Transverse colon (tissue), 4 donors: ENCODE measurements around the gene HSPA8. TPM values are rescaled to one million over a fixed set of nuclear protein-coding genes. Genes with fewer than 3 reads are reported as not detected.

Experiments used
- DNase-seq: peaks from one replicate; pipeline ENCODE4 v3.0.0-alpha.2; 2019
- H3K27ac ChIP-seq, 4 donors: fragments of 200-600 bp; sonication (generic); 2 replicates each; pipeline ENCODE4 v1.5.1; 2016 to 2018; ENCODE audit warnings: inconsistent platforms in 4 of 4
- H3K27me3 ChIP-seq: fragments of 200-600 bp; sonication (generic); 2 replicates; pipeline ENCODE4 v1.5.1; 2017; ENCODE audit warnings: inconsistent platforms
- H3K36me3 ChIP-seq, 4 donors: fragments of 200-600 bp; sonication (generic); 2 replicates each; pipeline ENCODE4 v1.5.1; 2017 to 2019; ENCODE audit warnings: inconsistent platforms in 4 of 4
- H3K4me1 ChIP-seq, 4 donors: fragments of 200-600 bp; sonication (generic); 2 replicates each; pipeline ENCODE4 v1.5.1; 2017 to 2020; ENCODE audit warnings: inconsistent platforms in 4 of 4
- H3K4me3 ChIP-seq, 4 donors: fragments of 200-600 bp; sonication (generic); 1 replicate in 1 of 4; 2 replicates in 3 of 4; pipeline versions ENCODE4 v1.5.1 to v1.6.1; 2017 to 2019; ENCODE audit warnings: inconsistent platforms in 4 of 4
- H3K9me3 ChIP-seq, 2 donors: fragments of 200-600 bp; sonication (generic); 2 replicates each; pipeline ENCODE4 v1.5.1; 2017 to 2019; ENCODE audit warnings: inconsistent platforms in 2 of 2
- CTCF ChIP-seq, 5 experiments: fragments of 200-600 bp in 3 of 5; fragments of 450-650 bp in 2 of 5; sonication (generic) in 3 of 5; IDR thresholded peaks; 1 replicate in 2 of 5; 2 replicates in 3 of 5; pipeline ENCODE4 v1.5.1; 2016 to 2017; ENCODE audit warnings: antibody characterized with exemption in 5 of 5, inconsistent platforms in 3 of 5, mild to moderate bottlenecking in 2 of 5, moderate library complexity in 1 of 5
- EP300 ChIP-seq: sonication (generic); formaldehyde crosslinking; IDR thresholded peaks from one replicate; pipeline ENCODE4 v1.6.1; 2017; ENCODE audit warnings: antibody characterized with exemption, low read depth
- POLR2A ChIP-seq: fragments of 450-650 bp; IDR thresholded peaks from one replicate; pipeline ENCODE4 v1.6.1; 2016; ENCODE audit warnings: antibody characterized with exemption, mild to moderate bottlenecking, moderate library complexity
- POLR2AphosphoS5 ChIP-seq, 3 donors: sonication (generic); formaldehyde crosslinking; IDR thresholded peaks; one replicate each; pipeline ENCODE4 v1.6.1; 2016; ENCODE audit warnings: antibody characterized with exemption in 3 of 3
- WGBS, 2 donors: methylation state at CpG; one replicate each; pipeline ENCODE4 v1.1.5; 2018; ENCODE audit warnings: low coverage in 1 of 2; 5-methylcytosine and 5-hydroxymethylcytosine counted together
- in situ Hi-C, 4 donors: fragments of 200-750 bp; cut with MboI; loops; one replicate each; pipeline versions ENCODE4 v1.15.0 to v1.15.1; 2017; ENCODE audit warnings: low sequenced_read_pairs in 3 of 4, low pct_ligation_motif_present in 1 of 4, low pct_unique_long_range_greater_than_20kb in 1 of 4
- intact Hi-C: fragments of 100-400 bp; cut with DNase I; formaldehyde crosslinking; loops from one replicate; pipeline ENCODE4 v1.15.1; 2023; ENCODE audit warnings: low total_unique reads
- total RNA-seq, 4 donors: library from RNA; depleted of rRNA; stranded (reverse); fragments of >200 nt; gene quantifications; one replicate each; pipeline ENCODE4 v1.1.0, GENCODE V29; 2016

HSPA8 gene
- total RNA-seq, 4 donors from 2014 or later, result 183 to 783 (median 651) TPM

- Histone ChIP-seq H3K27ac (no peak overlapping the region), H3K36me3 (no peaks in the 10 kb centered on the region), H3K4me3 (no peak overlapping the region), H3K9me3 (no peaks in the 10 kb centered on the region), H3K27me3 (no peaks in the 10 kb centered on the region), H3K4me1 (no peaks in the 10 kb centered on the region)
- intact Hi-C loops, result no loop called here
- TF ChIP-seq CTCF (IDR thresholded peaks at IDR 0.05), result no peak
- TF ChIP-seq POLR2A, result no peak
- no peak for TF ChIP-seq EP300
- TF ChIP-seq POLR2AphosphoS5 (IDR thresholded peaks at IDR 0.05), result no peak
- in situ Hi-C loops, result loop anchor here in 2 of 4 donors (25.0 kb wide), 2 partner anchors 409 to 434 kb away; no protein-coding TSS in a partner anchor
- DNase-seq, result no peak
- WGBS, 2 donors, result 87 to 100% methylated on average over 3 to 5 of the region's 5 CpGs
Observed at GRCh38 chr11:123046473-123047259, 15.3 kb downstream of the HSPA8 start.

GRCh38 chr11:123045101-123045500 is 16.8 kb downstream of the HSPA8 start:
- H3K27me3 ChIP-seq, result no peaks in the 10 kb centered on the region
- WGBS, 2 donors, result 100% methylated on average over 1 of the region's 1 CpG; no CpG with 5 or more reads in 1 of the 2 donors
- H3K4me3 ChIP-seq, result no peak overlapping the region
- H3K27ac ChIP-seq, result no peak overlapping the region
- H3K36me3 ChIP-seq, result no peaks in the 10 kb centered on the region
- H3K9me3 ChIP-seq, result no peaks in the 10 kb centered on the region
- in situ Hi-C loops (loop anchor here in 2 of 4 donors (25.0 kb wide), 2 partner anchors 408 to 433 kb away; no protein-coding TSS in a partner anchor), intact Hi-C loops (no loop called here)
- no peak for TF ChIP-seq CTCF (IDR thresholded peaks at IDR 0.05)
- no peak for TF ChIP-seq POLR2A
- no peak for TF ChIP-seq POLR2AphosphoS5 (IDR thresholded peaks at IDR 0.05)
- TF ChIP-seq EP300, result no peak
- H3K4me1 ChIP-seq, result no peaks in the 10 kb centered on the region
- DNase-seq, result no peak

- H3K27me3 ChIP-seq, result no peaks in the 10 kb centered on the region
- DNase-seq, result no peak
- in situ Hi-C loops (loop anchor here in 2 of 4 donors (25.0 kb wide), 2 partner anchors 404 to 429 kb away; no protein-coding TSS in a partner anchor), intact Hi-C loops (no loop called here)
- 95% methylated on average over 10 of the region's 10 CpGs; no CpG with 5 or more reads in 1 of the 2 donors for WGBS, 2 donors
- H3K36me3 ChIP-seq, result no peaks in the 10 kb centered on the region
- TF ChIP-seq EP300 (no peak), POLR2A (no peak), POLR2AphosphoS5 (IDR thresholded peaks at IDR 0.05) (no peak), CTCF (IDR thresholded peaks at IDR 0.05) (no peak)
- no peak overlapping the region for H3K4me3 ChIP-seq
- H3K9me3 ChIP-seq, result no peaks in the 10 kb centered on the region
- H3K4me1 ChIP-seq, result no peaks in the 10 kb centered on the region
- no peak overlapping the region for H3K27ac ChIP-seq
Observed at GRCh38 chr11:123041185-123041584, 20.8 kb downstream of the HSPA8 start.

GRCh38 chr11:123040111-123040432 is 21.9 kb downstream of the HSPA8 start:
- 60 to 77% methylated on average over 3 to 11 of the region's 11 CpGs for WGBS, 2 donors
- TF ChIP-seq EP300 (no peak), POLR2AphosphoS5 (IDR thresholded peaks at IDR 0.05) (no peak), POLR2A (no peak), CTCF (IDR thresholded peaks at IDR 0.05) (no peak)
- no peak for DNase-seq
- intact Hi-C loops (no loop called here), in situ Hi-C loops (loop anchor here in 2 of 4 donors (25.0 kb wide), 2 partner anchors 403 to 428 kb away; no protein-coding TSS in a partner anchor)
- H3K4me3 ChIP-seq, result no peak overlapping the region
- no peak overlapping the region for H3K27ac ChIP-seq
- no peaks in the 10 kb centered on the region for H3K4me1 ChIP-seq
- no peaks in the 10 kb centered on the region for H3K36me3 ChIP-seq
- H3K27me3 ChIP-seq, result no peaks in the 10 kb centered on the region
- H3K9me3 ChIP-seq, result no peaks in the 10 kb centered on the region
